Measurements from ENCODE around the gene VAV2.

The VAV2 gene

GRCh38 chr9:133740911-133741310 is 251.2 kb downstream of the VAV2 start:
- no peak overlapping the region for H3K4me3 ChIP-seq (ENCODE audit: low read length)
- DNase-seq (ENCODE audit: low read depth), result no peak
- TF ChIP-seq CTCF (IDR thresholded peaks at IDR 0.05; ENCODE audit: insufficient read depth, low read depth, low read length, missing control alignments), result no peak

DNA sequence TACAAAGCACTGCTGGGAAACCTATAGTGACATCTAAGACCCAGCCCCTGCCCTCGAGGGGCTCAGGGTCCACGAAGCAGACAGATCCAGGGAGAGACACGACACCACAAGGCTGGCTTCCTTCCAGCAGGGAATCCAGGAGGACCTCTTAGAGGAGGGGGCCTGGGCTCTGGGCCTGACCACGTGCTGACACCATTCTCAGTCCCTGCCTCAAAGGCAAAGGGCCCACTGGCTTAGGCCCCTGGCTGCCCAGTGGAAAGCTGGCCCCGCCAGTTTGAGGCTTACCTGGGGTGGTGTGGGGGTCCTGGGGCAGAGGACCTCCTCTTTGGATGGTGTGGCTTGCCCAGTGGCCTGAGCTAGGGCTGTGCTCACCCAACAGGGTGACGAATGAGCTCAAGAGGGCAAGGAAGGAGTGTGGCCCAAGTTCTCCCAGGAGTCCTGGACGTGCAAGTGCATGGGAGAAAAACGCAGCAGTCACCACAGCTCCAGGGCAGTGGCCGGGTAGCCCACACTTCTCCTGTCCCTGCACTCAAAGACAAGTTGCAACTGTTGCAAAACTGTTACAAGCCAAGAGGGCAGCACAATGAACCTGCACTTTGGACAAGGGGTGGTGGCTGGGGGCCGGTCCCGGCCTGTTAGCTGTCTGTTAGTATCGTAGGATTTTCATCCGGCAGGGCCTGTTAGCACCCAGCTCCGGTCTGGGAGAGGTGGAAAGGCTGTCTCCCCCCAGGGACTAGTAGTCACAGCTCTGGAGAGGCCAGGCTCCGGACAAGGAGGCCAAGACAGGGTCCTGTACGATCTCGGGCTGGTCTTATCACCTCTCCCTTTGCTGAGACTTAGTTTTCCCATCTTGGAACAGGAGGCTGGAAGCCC is 252.5 kb downstream of the VAV2 start:
- TF ChIP-seq CTCF (IDR thresholded peaks at IDR 0.05; ENCODE audit: insufficient read depth, low read depth, low read length, missing control alignments), result no peak
- DNase-seq (ENCODE audit: low read depth), result no peak
- H3K4me3 ChIP-seq (ENCODE audit: low read length), result no peak overlapping the region

DNA sequence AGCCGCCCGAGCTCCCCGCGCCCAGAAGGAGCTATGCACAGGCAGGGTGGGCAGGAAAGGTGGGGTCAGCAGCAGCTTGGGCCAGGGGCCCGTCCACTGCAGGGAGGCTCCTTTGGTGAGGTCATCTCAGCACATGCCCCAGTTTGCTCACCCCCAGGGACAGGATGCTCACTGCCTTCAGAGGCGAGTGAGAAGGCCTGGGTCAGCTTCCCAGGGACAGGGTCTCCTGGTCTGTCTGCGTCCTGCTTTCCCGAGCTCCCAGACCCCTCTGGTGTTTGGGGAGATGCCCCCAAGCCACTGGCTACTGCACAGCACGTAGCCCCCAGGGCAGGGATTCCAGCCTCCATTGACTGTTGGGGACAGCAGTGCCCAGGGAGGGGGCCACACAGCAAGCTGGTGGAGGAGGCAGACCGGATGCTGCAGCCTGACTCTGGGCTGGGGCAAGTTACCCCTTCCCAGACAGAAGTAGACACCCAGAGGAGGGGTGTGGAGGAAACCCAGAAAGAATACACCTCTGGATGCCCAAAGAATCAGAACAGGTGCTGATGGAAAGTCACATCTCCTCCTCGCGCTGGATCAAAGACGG is 253.4 kb downstream of the VAV2 start:
- no peak overlapping the region for H3K4me3 ChIP-seq (ENCODE audit: low read length)
- no peak for DNase-seq (ENCODE audit: low read depth)
- no peak for TF ChIP-seq CTCF (IDR thresholded peaks at IDR 0.05; ENCODE audit: insufficient read depth, low read depth, low read length, missing control alignments)

DNA sequence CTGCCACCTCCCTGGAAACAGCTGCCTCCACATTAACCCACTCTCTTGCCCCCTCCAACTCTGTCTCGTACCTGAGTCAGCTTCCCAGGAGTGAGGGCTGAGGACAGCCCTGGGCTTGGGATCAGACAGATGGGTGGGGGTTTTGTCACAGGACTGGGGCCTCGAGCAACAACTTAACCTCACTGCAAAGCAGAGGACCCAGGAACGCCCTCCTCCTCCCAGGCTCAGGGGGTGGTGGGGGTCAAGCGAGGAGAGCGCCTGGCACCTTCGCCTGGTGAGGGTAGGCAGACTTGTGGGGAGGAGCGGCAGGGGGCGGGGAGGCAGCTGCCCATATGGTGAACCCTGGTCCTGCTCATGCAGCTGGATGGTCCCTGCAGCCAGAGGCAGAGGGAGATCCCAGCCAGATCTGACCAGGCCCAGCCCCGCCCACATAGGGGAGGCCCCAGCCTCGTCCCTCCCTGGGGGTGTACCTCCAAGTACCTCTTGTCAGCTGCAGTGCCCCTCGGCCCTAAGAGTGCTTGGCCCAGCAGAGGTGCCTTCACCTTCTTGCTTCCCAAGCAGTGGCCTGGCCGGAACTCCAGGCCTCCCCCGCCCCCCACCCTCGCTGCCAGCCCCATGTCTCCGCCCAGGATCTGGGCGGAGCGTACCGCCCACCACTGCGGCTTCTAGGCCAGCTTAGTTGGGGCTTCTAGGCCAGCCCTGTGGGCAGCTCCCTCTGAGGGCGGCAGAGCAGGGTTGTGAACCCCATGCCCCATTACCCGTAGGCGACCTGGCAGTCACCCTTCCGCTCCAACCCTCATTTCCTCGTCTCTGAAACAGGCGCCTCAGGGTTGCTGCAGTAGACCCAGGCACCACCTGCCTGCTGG is 254.1 kb downstream of the VAV2 start, which contains the start of gene SARDH:
TSS of gene SARDH (minus strand) at position 579 of the 866 bp plus-strand sequence. CDS start 4,179 bp downstream, outside the sequence.
- H3K4me3 ChIP-seq (ENCODE audit: low read length), result no peak within 1 kb of the TSS
- no peak for TF ChIP-seq CTCF (IDR thresholded peaks at IDR 0.05; ENCODE audit: insufficient read depth, low read depth, low read length, missing control alignments)
- no peak for DNase-seq (ENCODE audit: low read depth)

DNA sequence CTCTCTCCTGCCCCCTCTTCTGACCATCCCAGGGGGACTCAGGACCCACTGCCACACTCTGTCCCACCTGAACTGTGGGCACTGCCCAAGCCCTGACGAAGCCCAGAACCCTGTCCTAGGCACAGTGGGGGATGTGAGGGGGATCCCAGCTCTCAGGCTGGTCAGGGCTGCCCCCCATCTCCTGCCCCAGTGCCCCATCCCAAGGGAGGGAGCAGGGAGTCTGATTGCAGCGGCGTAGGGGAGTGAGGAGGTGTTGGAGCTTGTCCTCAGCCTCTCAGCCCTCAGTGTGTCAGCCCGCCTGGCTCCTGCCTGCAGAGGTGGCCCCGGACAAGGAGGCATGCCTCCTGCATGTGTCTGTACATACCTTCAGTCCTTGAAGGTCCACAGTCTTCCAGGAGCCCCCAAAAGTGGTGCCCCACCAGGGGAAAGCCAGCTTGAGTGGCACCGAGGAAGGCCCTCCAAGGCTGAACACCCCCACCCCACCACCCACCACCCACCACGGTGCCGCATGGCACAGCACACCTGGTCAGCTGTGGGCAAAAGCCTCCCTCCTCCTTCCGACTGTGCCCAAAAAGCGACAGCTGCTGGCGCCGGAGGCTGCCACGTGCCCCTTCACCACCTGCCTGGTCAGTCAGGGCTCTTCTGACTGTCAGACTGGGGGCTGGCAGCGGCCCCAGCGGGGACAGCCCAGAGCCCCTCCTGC is 254.9 kb downstream of the VAV2 start:
- TF ChIP-seq CTCF (IDR thresholded peaks at IDR 0.05; ENCODE audit: insufficient read depth, low read depth, low read length, missing control alignments), result no peak
- no peak for DNase-seq (ENCODE audit: low read depth)
- H3K4me3 ChIP-seq (ENCODE audit: low read length), result no peak overlapping the region

GRCh38 chr9:133735931-133736330 is 256.2 kb downstream of the VAV2 start:
- no peak for DNase-seq (ENCODE audit: low read depth)
- no peak overlapping the region for H3K4me3 ChIP-seq (ENCODE audit: low read length)
- TF ChIP-seq CTCF (IDR thresholded peaks at IDR 0.05; ENCODE audit: insufficient read depth, low read depth, low read length, missing control alignments), result no peak
